Peyer's patch (tissue), 4 donors: ENCODE results near the gene HOXB5.

Source experiments
- CTCF ChIP-seq, 6 experiments: fragments of 450-650 bp in 4 of 6; fragments of 200-600 bp in 2 of 6; sonication (generic) in 1 of 6; IDR thresholded peaks; one replicate each; pipeline ENCODE4 v1.5.1; 2017 to 2019; ENCODE audit warnings: antibody characterized with exemption in 6 of 6, mild to moderate bottlenecking in 3 of 6, moderate library complexity in 1 of 6
- POLR2A ChIP-seq, 2 donors: fragments of 450-650 bp; IDR thresholded peaks; one replicate each; pipeline ENCODE4 v1.5.1; 2017; ENCODE audit warnings: antibody characterized with exemption in 2 of 2, mild to moderate bottlenecking in 2 of 2, moderate library complexity in 2 of 2

- TF ChIP-seq POLR2A (IDR thresholded peaks at IDR 0.05) (no peak), CTCF (IDR thresholded peaks at IDR 0.05) (no peak)
Observed at GRCh38 chr17:48577946-48578615, 15.5 kb downstream of the HOXB5 start, which contains the start of gene HOXB4.
